Amygdala (tissue), 56 donors: Measurements from ENCODE around the gene HOXD4.

ENCODE experiments used
- DNase-seq, 56 donors: peaks; one replicate each; lab custom pipeline; 2025; lab: John Stamatoyannopoulos, UW

HOXD4 gene

DNA sequence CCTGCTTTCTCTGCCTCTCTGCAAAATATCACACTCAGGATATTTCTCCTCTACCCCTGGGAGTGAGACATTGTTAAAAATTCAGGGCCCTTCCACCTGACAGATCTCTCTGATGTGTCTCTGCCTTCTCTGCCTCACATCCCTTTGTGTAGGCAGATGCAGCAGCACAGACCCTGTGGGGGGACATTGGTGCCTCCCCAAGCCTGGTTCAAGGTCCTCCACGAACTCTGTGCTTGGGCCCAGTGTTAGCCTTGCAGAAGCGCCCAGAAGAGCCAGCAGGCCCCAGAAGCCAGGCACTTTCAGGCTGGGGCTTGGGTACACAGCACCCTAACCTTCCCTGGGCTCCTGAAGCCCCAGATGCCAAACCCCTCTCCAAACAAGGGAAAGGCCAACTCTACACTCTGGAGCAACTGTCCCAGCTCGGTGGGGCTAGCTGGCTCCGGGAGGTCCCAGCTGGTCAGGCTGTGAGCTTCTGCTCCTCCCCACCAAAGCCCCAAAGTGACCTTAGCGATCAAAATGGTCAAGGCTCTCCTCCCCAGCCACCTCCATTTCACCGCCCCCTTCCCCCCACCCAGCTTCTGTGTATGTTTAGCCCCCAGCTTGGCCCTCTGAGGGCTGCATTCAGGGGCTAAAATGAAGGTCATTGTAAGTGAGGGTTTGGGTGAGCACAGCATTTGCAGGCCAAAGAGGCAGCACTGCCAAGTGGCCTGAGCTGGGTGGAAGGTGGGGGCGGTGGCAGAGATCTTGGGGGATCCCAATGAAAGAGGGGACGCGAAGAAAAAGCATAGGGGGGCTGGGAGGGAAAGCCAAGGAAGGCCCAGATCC, 26.2 kb upstream of the HOXD4 start:
- no peak for DNase-seq

DNA sequence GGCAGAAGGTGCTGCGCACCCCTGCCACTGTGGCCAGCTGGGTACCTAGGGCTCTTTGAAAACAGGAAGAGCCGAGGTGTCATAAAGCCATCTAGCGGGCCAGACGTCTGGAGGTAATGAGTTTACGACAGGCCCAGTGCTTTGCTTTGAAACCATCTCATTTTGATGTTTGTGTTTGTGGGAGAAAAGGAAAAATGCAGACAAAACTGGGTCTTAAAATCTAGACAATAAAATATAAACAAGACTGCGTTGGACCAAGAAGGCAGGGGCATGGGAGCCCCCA, 25.6 kb upstream of the HOXD4 start:
- DNase-seq: no peak

DNA sequence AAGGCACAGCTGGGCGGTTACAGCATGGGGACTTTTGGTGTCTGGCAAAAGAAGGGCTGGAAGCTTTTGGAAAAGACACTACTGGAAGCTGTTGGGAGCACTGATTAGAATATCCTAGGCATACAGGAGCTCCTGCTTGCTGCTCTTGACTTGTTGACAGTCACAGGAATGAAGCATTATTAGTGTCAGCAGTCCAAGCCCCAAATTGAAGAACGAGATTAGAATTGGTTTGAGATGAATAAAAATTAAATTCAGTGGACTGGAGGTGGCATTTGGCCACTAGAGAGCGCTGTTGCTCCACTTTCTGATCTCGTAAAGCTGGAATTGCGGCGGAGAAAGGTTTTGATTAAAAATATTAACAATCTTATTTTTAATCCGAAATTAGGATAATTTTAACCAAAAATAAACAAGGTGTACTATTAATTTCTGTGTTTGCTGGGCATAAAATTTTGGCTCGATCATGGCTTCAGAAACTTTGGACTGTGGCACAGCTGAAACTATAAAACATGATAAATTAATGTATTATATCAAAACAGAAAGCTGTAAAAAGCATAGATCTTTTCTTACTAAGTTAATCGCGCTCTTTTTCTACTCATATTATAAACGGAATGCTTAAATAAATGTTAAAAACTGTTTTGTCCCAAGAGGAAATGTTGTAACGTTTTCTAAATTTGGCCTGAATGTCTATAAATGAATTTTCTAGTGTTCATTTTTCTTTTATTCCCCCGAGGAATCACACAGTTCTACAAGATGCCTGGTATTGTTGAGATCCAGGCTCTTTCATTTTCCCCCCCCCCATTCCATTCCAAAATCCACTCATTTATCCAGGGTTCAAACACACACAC, 24.2 kb upstream of the HOXD4 start:
- DNase-seq: peak in 39 of 56 donors; percentile 1 to 84 (median 19)

- no peak for DNase-seq
Observed at GRCh38 chr2:176127774-176128072, 23.6 kb upstream of the HOXD4 start.

GRCh38 chr2:176128172-176128981, 23.0 kb upstream of the HOXD4 start:
- no peak for DNase-seq

GRCh38 chr2:176128982-176129796, 22.2 kb upstream of the HOXD4 start, which contains the start of gene HOXD8:
Gene HOXD8, plus strand, starts transcription at chr2:176129705. Its CDS starts 662 bp downstream, at chr2:176130367.
- no peak for DNase-seq

DNA sequence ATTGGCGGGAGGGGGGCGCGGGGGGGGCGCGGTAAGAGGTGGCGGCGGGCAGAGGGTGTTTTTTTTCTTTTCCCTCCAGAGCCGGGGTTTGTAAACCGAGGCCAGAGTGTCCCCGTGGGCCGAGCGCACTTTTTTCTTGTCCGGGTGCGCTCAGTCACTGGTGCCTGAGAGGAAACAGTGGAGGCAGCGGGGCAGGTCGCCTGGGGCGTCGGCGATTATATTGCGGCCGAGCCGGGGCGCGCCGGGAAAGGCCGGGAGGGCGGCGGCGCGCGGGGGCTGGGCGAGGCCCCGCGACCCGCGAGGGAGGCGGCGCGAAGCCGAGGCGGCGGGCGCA, 21.6 kb upstream of the HOXD4 start:
- no peak for DNase-seq

DNA sequence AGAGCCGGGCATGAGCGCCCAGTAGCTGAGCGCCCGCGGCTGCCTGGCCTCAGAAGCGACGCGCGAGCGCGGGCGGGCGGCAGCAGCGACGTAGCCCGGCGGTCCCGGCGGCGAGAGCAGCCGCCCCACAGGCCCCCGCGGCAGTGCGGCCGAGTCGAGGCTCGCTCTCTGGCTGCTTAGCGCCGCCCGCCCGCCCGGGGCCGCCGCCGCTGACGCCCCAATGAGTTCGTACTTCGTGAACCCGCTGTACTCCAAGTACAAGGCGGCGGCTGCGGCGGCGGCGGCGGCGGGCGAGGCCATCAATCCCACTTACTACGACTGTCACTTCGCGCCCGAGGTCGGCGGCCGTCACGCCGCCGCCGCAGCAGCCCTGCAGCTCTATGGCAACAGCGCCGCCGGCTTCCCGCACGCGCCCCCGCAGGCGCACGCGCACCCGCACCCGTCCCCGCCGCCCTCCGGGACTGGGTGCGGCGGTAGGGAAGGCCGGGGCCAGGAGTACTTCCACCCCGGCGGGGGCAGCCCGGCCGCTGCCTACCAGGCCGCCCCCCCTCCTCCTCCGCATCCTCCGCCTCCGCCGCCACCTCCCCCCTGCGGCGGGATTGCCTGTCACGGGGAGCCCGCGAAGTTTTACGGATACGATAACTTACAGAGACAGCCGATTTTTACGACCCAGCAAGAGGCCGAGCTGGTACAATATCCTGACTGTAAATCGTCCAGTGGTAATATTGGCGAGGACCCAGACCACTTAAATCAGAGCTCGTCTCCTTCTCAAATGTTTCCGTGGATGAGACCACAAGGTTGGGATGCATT, 21.0 kb upstream of the HOXD4 start:
- DNase-seq: no peak

- DNase-seq: no peak
Observed at GRCh38 chr2:176130957-176131847, 20.1 kb upstream of the HOXD4 start.

DNA sequence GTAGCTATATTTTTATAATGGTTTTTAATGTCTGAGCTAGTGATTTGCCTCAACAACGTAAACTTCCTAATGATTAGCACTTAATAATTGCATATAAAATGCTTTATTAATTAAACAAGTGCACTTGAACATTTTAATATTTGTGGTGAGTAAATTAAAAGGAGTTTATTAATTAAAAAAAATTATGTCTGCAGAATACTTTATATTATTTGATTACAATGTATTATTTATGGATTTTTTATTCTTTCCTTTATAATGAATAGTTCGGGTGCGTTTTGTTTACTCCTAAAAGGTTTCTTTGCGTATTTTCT, 19.5 kb upstream of the HOXD4 start:
- no peak for DNase-seq

DNA sequence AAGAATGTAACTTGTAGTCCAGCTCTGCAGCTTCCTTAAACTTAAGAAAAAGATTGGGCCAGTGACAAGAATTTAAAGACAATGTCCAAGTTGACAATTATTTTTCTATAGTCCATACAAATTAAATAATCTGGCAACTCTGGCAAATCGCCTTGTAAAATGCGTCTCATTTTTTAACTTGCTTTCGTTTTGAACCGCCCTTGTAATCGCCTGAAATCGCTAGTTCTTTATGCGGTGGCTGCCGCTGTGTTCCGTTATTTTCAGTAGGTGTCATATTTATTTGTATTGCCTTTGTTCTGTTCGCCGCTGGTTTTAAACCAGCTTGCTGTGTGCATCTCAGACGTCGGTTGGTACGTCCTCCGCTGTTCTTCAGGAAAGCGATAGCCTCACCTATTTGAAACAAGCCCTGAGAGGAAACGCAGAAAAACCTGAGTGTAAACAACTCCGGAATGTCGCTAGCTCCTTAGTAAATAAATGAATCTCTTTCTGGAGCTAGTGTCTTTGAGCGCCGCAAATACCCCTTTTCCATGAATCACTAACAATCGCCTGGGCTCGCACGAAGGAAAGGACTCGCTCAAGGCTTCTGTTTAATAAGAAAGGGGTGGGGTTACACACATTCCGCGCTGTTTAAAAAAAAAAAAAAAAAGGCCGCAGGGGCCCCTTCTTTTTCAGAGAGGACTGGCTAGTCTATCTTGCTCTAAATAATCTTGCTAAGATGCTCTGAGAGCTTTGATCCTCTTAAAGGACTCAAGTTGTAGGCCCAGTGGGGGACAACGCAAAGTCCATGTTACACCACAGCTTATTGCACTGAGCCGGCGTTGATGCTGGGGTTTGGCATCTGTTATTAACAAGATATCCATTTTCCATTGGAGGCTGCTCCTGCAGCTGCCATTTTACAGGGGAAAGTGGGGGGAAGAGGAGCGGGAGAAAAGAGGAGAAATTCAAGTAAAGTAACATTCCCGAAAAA, 18.9 kb upstream of the HOXD4 start:
- no peak for DNase-seq

- no peak for DNase-seq
Observed at GRCh38 chr2:176133389-176133788, 18.0 kb upstream of the HOXD4 start.

DNA sequence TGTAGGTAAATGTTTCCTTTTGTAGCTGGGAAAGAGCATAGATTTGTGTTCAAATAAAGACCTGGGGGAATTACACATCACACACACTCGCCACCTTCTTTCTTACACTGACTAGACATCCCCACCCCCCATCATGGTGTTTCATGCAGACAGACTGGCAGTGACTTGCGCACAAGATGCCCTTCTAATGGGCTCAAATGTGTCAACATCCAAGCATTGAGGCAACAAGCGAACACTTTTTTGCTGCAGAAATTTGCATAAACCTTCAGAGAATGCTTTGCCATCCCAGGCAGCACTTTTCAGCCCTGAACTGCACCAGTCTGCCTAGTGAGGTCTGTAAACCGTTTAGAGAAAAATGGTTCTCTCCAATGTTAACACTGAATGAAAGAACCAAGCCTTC, 17.3 kb upstream of the HOXD4 start:
- DNase-seq: no peak

GRCh38 chr2:176135035-176135440, 16.3 kb upstream of the HOXD4 start:
- no peak for DNase-seq

DNA sequence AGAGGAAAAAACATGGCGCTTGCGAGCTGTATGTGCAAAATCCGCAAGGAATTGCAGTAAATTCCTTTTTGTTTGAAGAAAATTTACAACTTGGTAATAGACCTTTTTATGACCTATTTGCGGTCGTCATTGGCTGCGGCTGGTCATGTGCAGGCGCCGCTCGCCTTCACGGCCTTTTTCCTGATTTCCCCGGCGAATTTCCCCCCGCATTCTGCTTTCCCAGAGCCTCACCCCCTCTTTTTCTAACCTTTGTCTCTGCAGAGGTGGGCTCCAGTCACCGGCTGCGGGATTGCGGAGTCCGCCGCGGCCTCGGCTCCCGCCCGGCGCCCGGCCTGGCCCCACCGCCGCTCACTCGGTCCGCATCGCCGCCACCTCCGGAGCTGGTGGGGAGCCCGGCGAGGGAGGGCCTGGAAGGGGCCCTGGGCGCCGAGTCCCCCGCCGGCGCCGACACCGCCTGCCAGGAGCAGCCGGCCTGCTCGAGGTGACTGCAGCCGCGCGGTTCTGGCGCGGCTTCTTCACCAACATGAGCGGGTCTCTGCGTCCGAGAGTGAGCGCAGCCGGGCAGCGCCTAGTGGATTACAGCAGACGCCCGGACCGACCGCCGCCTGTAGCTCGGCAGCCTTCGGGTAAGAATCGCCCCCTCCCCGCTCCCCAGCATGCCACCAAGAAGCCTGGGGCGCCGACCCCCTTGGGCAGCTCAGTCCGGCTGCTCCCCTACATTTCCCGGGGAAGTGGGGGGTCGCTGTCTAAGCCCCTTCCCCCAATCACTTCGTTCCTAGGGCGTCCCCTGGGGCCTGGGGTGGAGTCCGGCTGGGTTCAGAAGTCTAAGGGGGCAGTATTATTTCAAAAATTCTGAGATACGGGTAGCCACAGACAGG, 14.7 kb upstream of the HOXD4 start:
- DNase-seq: no peak

GRCh38 chr2:176137252-176137580, 14.1 kb upstream of the HOXD4 start:
- DNase-seq: no peak

DNA sequence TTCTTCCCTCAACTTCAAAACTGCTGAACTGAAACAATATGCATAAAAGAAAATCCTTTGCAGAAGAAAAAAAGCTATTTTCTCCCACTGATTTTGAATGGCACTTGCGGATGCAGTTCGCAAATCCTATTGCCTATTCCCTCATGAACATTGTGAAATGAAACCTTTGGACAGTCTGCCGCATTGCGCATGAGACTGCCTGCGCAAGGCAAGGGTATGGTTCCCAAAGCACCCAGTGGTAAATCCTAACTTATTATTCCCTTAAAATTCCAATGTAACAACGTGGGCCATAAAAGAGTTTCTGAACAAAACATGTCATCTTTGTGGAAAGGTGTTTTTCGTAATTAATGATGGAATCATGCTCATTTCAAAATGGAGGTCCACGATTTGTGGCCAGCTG, 13.4 kb upstream of the HOXD4 start:
- DNase-seq: no peak
